H1 (cell line): ENCODE measurements around the gene RNF157. TPM values are rescaled to one million over a fixed set of nuclear protein-coding genes. Genes with fewer than 3 reads are reported as not detected.

Experiments
- CTCF ChIA-PET: fragments of 300-600 bp; sonication (Branson Sonifier 250); formaldehyde crosslinking; loops from one replicate; lab custom pipeline; 2021; ENCODE audit not compliant: partially characterized antibody; lab: Charles Lee
- POLR2A ChIA-PET: fragments of 300-600 bp; sonication (Branson Sonifier 250); formaldehyde crosslinking; loops from one replicate; lab custom pipeline; 2021; ENCODE audit warnings: inconsistent platforms; ENCODE audit not compliant: partially characterized antibody; lab: Charles Lee
- DNase-seq, 2 experiments: peaks; one replicate each; pipeline versions ENCODE4 v3.0.0 to v3.0.0-alpha.2; 2010 to 2022; ENCODE audit warnings: low spot score in 2 of 2, low read depth in 1 of 2, mixed read lengths in 1 of 2
- FAIRE-seq: peaks from 2 replicates; lab custom pipeline; 2011; peaks lifted over from hg19 to GRCh38; lab: Jason Lieb, UNC
- H2AFZ ChIP-seq: 2 replicates; pipeline ENCODE4 v1.8.1; 2012; ENCODE audit warnings: low read length, inconsistent platforms
- H2AK5ac ChIP-seq: 2 replicates; pipeline ENCODE4 v1.6.1; 2013; ENCODE audit warnings: low read depth, low read length
- H2BK120ac ChIP-seq: replicated peaks from 2 replicates; pipeline ENCODE3; 2013; ENCODE audit warnings: low read depth, low read length, inconsistent platforms
- H2BK12ac ChIP-seq: 2 replicates; pipeline ENCODE4 v1.6.1; 2013; ENCODE audit warnings: low read depth, low read length
- H2BK15ac ChIP-seq: 2 replicates; pipeline ENCODE4 v1.6.1; 2013; ENCODE audit warnings: low read length
- H2BK20ac ChIP-seq: 2 replicates; pipeline ENCODE4 v1.6.1; 2013; ENCODE audit warnings: low read length
- H2BK5ac ChIP-seq: 2 replicates; pipeline ENCODE4 v1.6.1; 2013; ENCODE audit warnings: low read depth, low read length
- H3K14ac ChIP-seq: 2 replicates; pipeline ENCODE4 v1.6.1; 2013; ENCODE audit warnings: inconsistent platforms; ENCODE audit not compliant: insufficient read length
- H3K18ac ChIP-seq: 2 replicates; pipeline ENCODE4 v1.6.1; 2013; ENCODE audit warnings: low read length; ENCODE audit errors: extremely low read depth
- H3K23ac ChIP-seq: 2 replicates; pipeline ENCODE4 v1.6.1; 2013; ENCODE audit warnings: inconsistent platforms; ENCODE audit not compliant: insufficient read length
- H3K23me2 ChIP-seq: 2 replicates; pipeline ENCODE4 v1.6.1; 2013; ENCODE audit warnings: low read depth, low read length
- H3K27ac ChIP-seq: 2 replicates; pipeline ENCODE4 v1.6.1; 2011; ENCODE audit warnings: low read depth, low read length, inconsistent platforms
- H3K27me3 ChIP-seq, 4 experiments: replicated peaks in 1 of 4; 1 replicate in 1 of 4; 2 replicates in 3 of 4; pipeline versions ENCODE4 v1.6.1 to v1.8.1; 2011 to 2013; ENCODE audit warnings: low read length in 3 of 4, mild to moderate bottlenecking in 3 of 4, inconsistent platforms in 2 of 4, mixed read lengths in 2 of 4, moderate library complexity in 1 of 4; ENCODE audit not compliant: control insufficient read depth in 3 of 4, insufficient read depth in 3 of 4; ENCODE audit errors: extremely low read depth in 1 of 4
- H3K36me3 ChIP-seq, 4 experiments: 2 replicates each; pipeline versions ENCODE4 v1.6.1 to v1.8.1; 2011 to 2013; ENCODE audit warnings: mild to moderate bottlenecking in 4 of 4, low read length in 3 of 4, moderate library complexity in 2 of 4, control low read depth in 1 of 4, inconsistent platforms in 1 of 4; ENCODE audit not compliant: insufficient read depth in 4 of 4, control insufficient read depth in 2 of 4
- H3K4ac ChIP-seq: replicated peaks from 2 replicates; pipeline ENCODE3; 2013; ENCODE audit warnings: low read length, low read depth, mixed read lengths, inconsistent platforms; ENCODE audit not compliant: insufficient read length
- H3K4me1 ChIP-seq, 4 experiments: replicated peaks in 1 of 4; 1 replicate in 1 of 4; 2 replicates in 3 of 4; pipeline versions ENCODE4 v1.6.1 to v1.8.1; 2011 to 2013; ENCODE audit warnings: low read length in 3 of 4, inconsistent platforms in 2 of 4, mixed read lengths in 1 of 4; ENCODE audit not compliant: insufficient read depth in 4 of 4, control insufficient read depth in 3 of 4
- H3K4me2 ChIP-seq, 2 experiments: 2 replicates each; pipeline versions ENCODE4 v1.6.1 to v1.8.1; 2011 to 2013; ENCODE audit warnings: low read depth in 2 of 2, low read length in 2 of 2, control low read depth in 1 of 2, inconsistent platforms in 1 of 2, mild to moderate bottlenecking in 1 of 2; ENCODE audit not compliant: insufficient read depth in 1 of 2
- H3K4me3 ChIP-seq, 4 experiments: fragments of 200-600, 300-600 bp in 1 of 4; sonication (generic), shearing (Covaris generic), sonication (Bioruptor Twin) in 1 of 4; 2 replicates each; pipeline versions ENCODE4 v1.5.1 to v1.8.1; 2011 to 2016; ENCODE audit warnings: low read length in 4 of 4, low read depth in 3 of 4, control low read depth in 2 of 4, inconsistent platforms in 2 of 4, mild to moderate bottlenecking in 2 of 4, mixed read lengths in 1 of 4, moderate library complexity in 1 of 4; ENCODE audit not compliant: insufficient read depth in 2 of 4; ENCODE audit errors: extremely low read depth in 1 of 4
- H3K56ac ChIP-seq: replicated peaks from 2 replicates; pipeline ENCODE3; 2013; ENCODE audit warnings: low read depth, mild to moderate bottlenecking, mixed read lengths, low read length, inconsistent platforms; ENCODE audit not compliant: insufficient read length
- H3K79me1 ChIP-seq: 2 replicates; pipeline ENCODE4 v1.6.1; 2013; ENCODE audit warnings: low read depth, low read length, control low read depth
- H3K79me2 ChIP-seq, 2 experiments: 2 replicates each; pipeline versions ENCODE4 v1.6.1 to v1.8.1; 2012 to 2013; ENCODE audit warnings: low read length in 2 of 2, mild to moderate bottlenecking in 2 of 2, inconsistent platforms in 1 of 2; ENCODE audit not compliant: insufficient read depth in 2 of 2, control insufficient read depth in 1 of 2
- H3K9ac ChIP-seq, 4 experiments: replicated peaks in 1 of 4; 1 replicate in 1 of 4; 2 replicates in 3 of 4; pipeline versions ENCODE4 v1.6.1 to v1.8.1; 2011 to 2013; ENCODE audit warnings: low read depth in 3 of 4, low read length in 3 of 4, control low read depth in 2 of 4, mild to moderate bottlenecking in 2 of 4, moderate library complexity in 2 of 4, inconsistent platforms in 1 of 4; ENCODE audit errors: extremely low read depth in 1 of 4
- H3K9me3 ChIP-seq, 2 experiments: 2 replicates each; pipeline versions ENCODE4 v1.6.1 to v1.8.1; 2012 to 2013; ENCODE audit warnings: mild to moderate bottlenecking in 2 of 2, moderate library complexity in 2 of 2, control low read depth in 1 of 2, inconsistent platforms in 1 of 2, low read depth in 1 of 2, low read length in 1 of 2, mixed read lengths in 1 of 2; ENCODE audit not compliant: insufficient read depth in 2 of 2
- H4K20me1 ChIP-seq, 2 experiments: replicated peaks in 1 of 2; 2 replicates each; pipeline versions ENCODE3 to v1.8.1; 2011 to 2013; ENCODE audit warnings: inconsistent platforms in 2 of 2, low read length in 2 of 2, mild to moderate bottlenecking in 1 of 2; ENCODE audit not compliant: insufficient read depth in 2 of 2, control insufficient read depth in 1 of 2
- H4K5ac ChIP-seq: 2 replicates; pipeline ENCODE4 v1.6.1; 2013; ENCODE audit warnings: low read length, low read depth, mixed read lengths, inconsistent platforms; ENCODE audit not compliant: insufficient read length
- H4K8ac ChIP-seq: 2 replicates; pipeline ENCODE4 v1.8.0; 2013; ENCODE audit warnings: mild to moderate bottlenecking, moderate library complexity, low read length, inconsistent platforms; ENCODE audit not compliant: insufficient read depth; ENCODE audit errors: extremely low read depth
- H4K91ac ChIP-seq: replicated peaks from 2 replicates; pipeline ENCODE3; 2013; ENCODE audit warnings: low read length, mixed read lengths, inconsistent platforms; ENCODE audit not compliant: insufficient read length
- CBX8 ChIP-seq: fragments of 300-800, 300-1000 bp; sonication (generic); IDR thresholded peaks from 2 replicates; pipeline ENCODE4 v1.7.1; 2016; ENCODE audit warnings: low read depth, low read length, borderline replicate concordance
- CTBP2 ChIP-seq: IDR thresholded peaks from 2 replicates; pipeline ENCODE4 v1.7.0; 2011; ENCODE audit warnings: borderline replicate concordance, mild to moderate bottlenecking, moderate library complexity, mixed read lengths, low read length; ENCODE audit not compliant: insufficient read depth, insufficient read length
- FOSL1 ChIP-seq: IDR thresholded peaks from 2 replicates; pipeline ENCODE4 v1.6.1; 2011; ENCODE audit warnings: mild to moderate bottlenecking, low read depth, low read length, moderate library complexity; ENCODE audit not compliant: insufficient read depth
- GABPA ChIP-seq: IDR thresholded peaks from 2 replicates; pipeline ENCODE4 v1.6.1; 2011; ENCODE audit warnings: mild to moderate bottlenecking, low read length, moderate library complexity, borderline replicate concordance; ENCODE audit not compliant: insufficient read depth
- HDAC2 ChIP-seq, 2 experiments: fragments of 300-600 bp in 1 of 2; sonication (generic) in 1 of 2; IDR thresholded peaks; 2 replicates each; pipeline ENCODE4 v1.6.1; 2011 to 2012; ENCODE audit warnings: low read depth in 2 of 2, low read length in 2 of 2, mild to moderate bottlenecking in 2 of 2, moderate library complexity in 2 of 2, borderline replicate concordance in 1 of 2, inconsistent platforms in 1 of 2
- NRF1 ChIP-seq: IDR thresholded peaks from 2 replicates; pipeline ENCODE4 v1.6.1; 2011; ENCODE audit warnings: mild to moderate bottlenecking, low read depth, low read length, improper control_type of control experiment
- POLR2AphosphoS5 ChIP-seq: IDR thresholded peaks from 2 replicates; pipeline ENCODE4 v1.6.1; 2011; ENCODE audit warnings: low read depth, low read length
- RXRA ChIP-seq: IDR thresholded peaks from 2 replicates; pipeline ENCODE4 v1.6.1; 2011; ENCODE audit warnings: low read depth, mild to moderate bottlenecking, low read length, moderate library complexity; ENCODE audit not compliant: insufficient read depth
- SIX5 ChIP-seq: IDR thresholded peaks from 2 replicates; pipeline ENCODE4 v1.6.1; 2011; ENCODE audit warnings: mild to moderate bottlenecking, low read depth, low read length
- SRF ChIP-seq: IDR thresholded peaks from 2 replicates; pipeline ENCODE4 v1.6.1; 2011; ENCODE audit warnings: mild to moderate bottlenecking, low read depth, low read length, moderate library complexity
- SUZ12 ChIP-seq: fragments of 200-600 bp; sonication (generic); IDR thresholded peaks from 2 replicates; pipeline ENCODE4 v1.6.1; 2012; ENCODE audit warnings: mild to moderate bottlenecking, inconsistent platforms, low read length, moderate library complexity, mixed read lengths
- TAF1 ChIP-seq: IDR thresholded peaks from 2 replicates; pipeline ENCODE4 v1.6.1; 2011; ENCODE audit warnings: mild to moderate bottlenecking, low read depth, low read length
- TAF7 ChIP-seq: optimal IDR thresholded peaks from 2 replicates; pipeline ENCODE3; 2011; ENCODE audit warnings: low read depth, mild to moderate bottlenecking, inconsistent platforms, low read length, moderate library complexity, borderline replicate concordance
- WGBS, 2 experiments: shearing (Covaris generic) in 1 of 2; methylation state at CpG; one replicate each; pipeline versions ENCODE4 v1.1.6 to v1.1.7; 2013 to 2015; ENCODE audit warnings: low lambda C conversion rate in 2 of 2, mixed read lengths in 2 of 2, inconsistent platforms in 1 of 2, low coverage in 1 of 2, missing lambda C conversion rate in 1 of 2; ENCODE audit not compliant: insufficient replicate concordance in 2 of 2, insufficient coverage in 1 of 2, insufficient read length in 1 of 2; ENCODE audit errors: extremely low coverage in 1 of 2, missing lambda C conversion rate in 1 of 2; 5-methylcytosine and 5-hydroxymethylcytosine counted together
- polyA plus RNA-seq, 7 experiments: library from polyadenylated mRNA; depleted of rRNA in 3 of 7; stranded (reverse) in 5 of 7; unstranded in 2 of 7; fragments of >200 nt in 5 of 7; fragments of 200-250 nt in 2 of 7; gene quantifications; 1 replicate in 5 of 7; 2 replicates in 1 of 7; 4 replicates in 1 of 7; pipeline versions ENCODE4 v1.2.1 to v1.2.3, GENCODE V29; 2011 to 2013; ENCODE audit warnings: missing spikeins in 2 of 7, mixed read lengths in 2 of 7
- total RNA-seq: library from RNA; stranded (reverse); fragmentation: NEBNext Ultra II Directional; extraction: Animal tissue kit (Norgen Biotek cat#: 25700); gene quantifications from 2 replicates; pipeline ENCODE4 v1.2.1, GENCODE V29; 2021

RNF157 gene
- total and polyA plus RNA-seq, 2 of the 8 experiments (the other 6 are each of a cell fraction or from before 2014, with no cell fraction given) = 13.4 to 16.7 TPM

- Histone ChIP-seq H3K27me3 (no peaks in the 10 kb centered on the region), H3K27ac (no peak overlapping the region), H3K56ac (no peak overlapping the region), H2BK15ac (no peak overlapping the region), H2BK12ac (no peak overlapping the region), H3K36me3 (no peaks in the 10 kb centered on the region; a peak in 1 of 8 replicates), H4K8ac (peak overlapping the region; percentile 9; the same call in 1 of the 2 replicates), H3K4me1 (peaks cover 0 to 2% (median 0%) of the 10 kb centered on the region in 4 experiments; a peak in 2 of 7 replicates), H3K4ac (no peak overlapping the region), H3K18ac (no peak overlapping the region), H3K9me3 (no peaks in the 10 kb centered on the region), H2BK120ac (no peak overlapping the region), H4K20me1 (no peaks in the 10 kb centered on the region), H2AK5ac (no peak overlapping the region), H4K91ac (no peak overlapping the region), H3K79me2 (no peaks in the 10 kb centered on the region), H3K9ac (no peak overlapping the region), H3K4me2 (no peak overlapping the region), H3K4me3 (no peak overlapping the region), H4K5ac (no peak overlapping the region), H3K23me2 (no peaks in the 10 kb centered on the region), H2BK20ac (no peak overlapping the region), H3K23ac (no peak overlapping the region), H2AFZ (no peak overlapping the region), H2BK5ac (no peak overlapping the region), H3K14ac (no peak overlapping the region), H3K79me1 (no peaks in the 10 kb centered on the region)
- ChIA-PET POLR2A (interaction anchor here (1.2 kb wide), 1 partner anchor 17 kb away, joined by 3 read pairs; no protein-coding TSS in a partner anchor), CTCF (interaction anchor here (0.7 to 23.7 kb wide), 7 partner anchors 6 to 159 kb away, joined by 3 to 425 read pairs (median 3); partner anchors contain the start of gene FOXJ1)
- FAIRE-seq (no peak), DNase-seq (no peak)
- WGBS, 2 experiments = 96% methylated on average over 11 of the region's 11 CpGs; no CpG with 5 or more reads in 1 of the 2 experiments
- TF ChIP-seq CTBP2 (no peak), RXRA (no peak), SUZ12 (no peak), SIX5 (no peak), HDAC2 (IDR thresholded peaks at IDR 0.05; ENCODE audit: borderline replicate concordance in 1 of 2, low read depth in 2 of 2, low read length in 2 of 2) (no peak), TAF7 (no peak), NRF1 (no peak), GABPA (no peak), SRF (no peak), FOSL1 (no peak), POLR2AphosphoS5 (no peak), TAF1 (no peak), CBX8 (no peak)
These were observed 66.8 kb downstream of the RNF157 start for GRCh38 chr17:76173474-76173873.
